ENCODE measurements around the gene EEF2K. TPM values are rescaled to one million over a fixed set of nuclear protein-coding genes. Genes with fewer than 3 reads are reported as not detected.

Gene EEF2K
- total and polyA plus RNA-seq, 5 donors = 15.0 to 38.3 (median 28.8) TPM

DNA sequence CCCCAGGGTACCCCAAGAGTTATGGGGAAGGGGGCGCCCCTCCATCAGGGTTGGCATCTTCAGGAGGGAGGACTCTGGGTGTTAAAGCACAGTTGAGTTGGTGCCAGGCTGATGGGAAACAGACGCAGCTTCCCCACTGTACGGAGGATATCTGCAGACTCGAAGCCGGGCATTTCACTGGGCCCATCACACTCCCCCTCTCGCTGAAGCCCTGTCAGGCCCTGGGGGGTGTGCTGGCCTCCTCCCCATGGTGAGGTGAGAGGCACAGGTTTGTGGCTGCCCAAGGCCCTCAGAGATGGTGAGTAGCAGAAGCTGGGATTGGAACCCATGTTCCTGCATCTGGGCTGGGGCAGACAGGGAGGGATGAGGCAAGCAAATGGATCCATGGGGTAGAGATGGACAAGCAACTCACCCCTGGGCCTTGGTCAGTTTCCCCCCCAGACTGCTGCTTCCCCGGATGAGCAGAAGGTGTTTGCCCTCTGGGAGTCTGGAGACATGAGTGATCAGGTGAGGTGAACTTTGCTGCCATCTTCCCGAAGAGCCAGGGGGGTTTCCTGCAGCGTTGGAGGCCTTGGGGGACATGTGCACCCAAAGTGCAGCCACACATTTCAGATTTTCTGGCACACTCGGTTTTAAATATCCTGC, 122.1 kb downstream of the EEF2K start:
- Histone ChIP-seq H3K4me1 (ENCODE audit: control insufficient read depth, insufficient read depth, low read length) (no peaks in the 10 kb centered on the region), H3K27ac (ENCODE audit: low read length) (no peak overlapping the region), H3K4me3 (ENCODE audit: low read length) (no peak overlapping the region), H3K9me3 (ENCODE audit: control insufficient read depth, low read length) (no peaks in the 10 kb centered on the region), H3K27me3 (ENCODE audit: control insufficient read depth, insufficient read depth) (no peaks in the 10 kb centered on the region)
- WGBS = 81% methylated on average over 10 of the region's 10 CpGs
- DNase-seq (no peak), ATAC-seq (no peak)
- intact Hi-C loops (cut with DNase I) = no loop called here

DNA sequence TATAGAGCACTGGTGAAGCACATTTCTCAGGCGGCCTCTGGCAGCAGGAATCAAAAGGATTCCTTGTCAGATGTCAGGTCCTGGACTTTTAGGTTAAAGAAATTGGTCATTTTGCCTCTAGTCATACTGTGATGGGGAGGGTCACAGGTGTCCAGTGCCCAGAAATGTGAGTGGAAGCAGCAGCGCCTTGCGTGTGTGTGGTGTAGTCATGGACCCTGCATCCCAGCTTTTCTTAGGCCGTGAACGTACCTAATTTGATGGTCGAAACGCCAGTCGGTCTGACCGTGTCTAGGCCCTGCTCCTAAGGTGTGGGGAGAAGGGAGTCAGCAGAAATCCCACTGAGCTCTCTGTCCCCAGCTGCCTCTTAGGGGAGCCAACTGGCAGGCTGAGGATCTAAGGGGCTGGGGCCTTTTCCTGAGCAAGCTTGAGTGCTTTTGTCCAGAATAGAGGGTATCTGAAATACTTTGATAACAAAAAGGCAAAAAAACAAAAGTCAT, 123.2 kb downstream of the EEF2K start:
- intact Hi-C loops (cut with DNase I) = no loop called here
- 94% methylated on average over 9 of the region's 9 CpGs for WGBS
- Histone ChIP-seq H3K27me3 (ENCODE audit: control insufficient read depth, insufficient read depth) (no peaks in the 10 kb centered on the region), H3K4me3 (ENCODE audit: low read length) (no peak overlapping the region), H3K9me3 (ENCODE audit: control insufficient read depth, low read length) (no peaks in the 10 kb centered on the region), H3K4me1 (ENCODE audit: control insufficient read depth, insufficient read depth, low read length) (no peaks in the 10 kb centered on the region), H3K27ac (ENCODE audit: low read length) (no peak overlapping the region)
- DNase-seq (no peak), ATAC-seq (no peak)

DNA sequence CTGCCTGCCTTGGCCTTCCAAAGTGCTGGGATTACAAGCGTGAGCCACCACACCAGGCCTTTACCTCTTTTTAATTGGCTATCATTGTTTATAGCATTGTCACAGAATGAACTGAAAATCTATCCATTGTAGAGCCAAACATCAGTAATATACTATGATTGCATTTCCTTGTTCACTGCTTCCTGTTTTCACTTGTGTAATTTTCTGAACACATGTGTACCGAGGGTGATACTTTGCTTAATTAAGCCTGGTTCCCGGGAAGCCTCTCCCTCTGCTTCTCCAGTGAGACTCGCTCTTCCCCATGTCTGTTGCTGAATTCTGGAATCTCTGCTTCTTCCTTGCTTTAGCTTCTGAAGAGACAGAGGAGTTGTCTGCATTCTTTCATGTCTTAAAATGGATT, 124.2 kb downstream of the EEF2K start:
- ATAC-seq = no peak
- Histone ChIP-seq H3K4me1 (ENCODE audit: control insufficient read depth, insufficient read depth, low read length) (no peaks in the 10 kb centered on the region), H3K9me3 (ENCODE audit: control insufficient read depth, low read length) (no peaks in the 10 kb centered on the region), H3K4me3 (ENCODE audit: low read length) (no peak overlapping the region), H3K27ac (ENCODE audit: low read length) (no peak overlapping the region), H3K27me3 (ENCODE audit: control insufficient read depth, insufficient read depth) (no peaks in the 10 kb centered on the region)
- WGBS = 67% methylated on average over 4 of the region's 4 CpGs
- DNase-seq = no peak
- intact Hi-C loops (cut with DNase I) = no loop called here

DNA sequence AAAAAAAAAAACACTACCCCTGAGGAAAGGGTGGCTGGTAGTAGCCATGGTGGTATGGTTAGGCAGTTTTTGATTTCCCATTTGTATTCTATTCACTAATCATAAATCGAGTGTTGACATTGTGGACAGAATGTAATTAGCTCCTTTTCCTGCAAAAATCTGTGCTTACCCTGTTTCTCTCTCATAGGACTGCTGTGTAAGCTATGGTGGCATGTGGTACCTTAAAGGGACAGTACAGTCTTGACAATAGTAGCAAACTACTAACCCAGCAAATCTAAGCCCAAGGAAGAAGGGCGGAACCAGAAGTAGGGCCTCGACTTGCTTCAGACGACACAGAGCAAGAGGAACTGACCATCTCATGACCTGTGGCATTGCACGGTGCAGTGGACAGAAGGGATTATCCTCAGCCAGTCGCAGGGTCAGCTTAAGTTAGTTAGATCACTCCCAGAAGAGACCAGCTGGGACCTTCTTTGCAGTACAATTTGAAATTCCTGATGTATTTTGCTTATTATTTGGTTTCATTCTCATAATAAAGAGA, 127.4 kb downstream of the EEF2K start:
- ATAC-seq = peak; percentile 54 to 68
- intact Hi-C loops (cut with DNase I) = no loop called here
- no peaks in the 10 kb centered on the region for H3K27me3 ChIP-seq (ENCODE audit: control insufficient read depth, insufficient read depth)
- H3K4me3 ChIP-seq (ENCODE audit: low read length) = no peak overlapping the region
- H3K4me1 ChIP-seq (ENCODE audit: control insufficient read depth, insufficient read depth, low read length) = no peaks in the 10 kb centered on the region
- H3K27ac ChIP-seq (ENCODE audit: low read length) = no peak overlapping the region
- no peaks in the 10 kb centered on the region for H3K9me3 ChIP-seq (ENCODE audit: control insufficient read depth, low read length)
- 70% methylated on average over 6 of the region's 6 CpGs for WGBS
- DNase-seq = no peak

DNA sequence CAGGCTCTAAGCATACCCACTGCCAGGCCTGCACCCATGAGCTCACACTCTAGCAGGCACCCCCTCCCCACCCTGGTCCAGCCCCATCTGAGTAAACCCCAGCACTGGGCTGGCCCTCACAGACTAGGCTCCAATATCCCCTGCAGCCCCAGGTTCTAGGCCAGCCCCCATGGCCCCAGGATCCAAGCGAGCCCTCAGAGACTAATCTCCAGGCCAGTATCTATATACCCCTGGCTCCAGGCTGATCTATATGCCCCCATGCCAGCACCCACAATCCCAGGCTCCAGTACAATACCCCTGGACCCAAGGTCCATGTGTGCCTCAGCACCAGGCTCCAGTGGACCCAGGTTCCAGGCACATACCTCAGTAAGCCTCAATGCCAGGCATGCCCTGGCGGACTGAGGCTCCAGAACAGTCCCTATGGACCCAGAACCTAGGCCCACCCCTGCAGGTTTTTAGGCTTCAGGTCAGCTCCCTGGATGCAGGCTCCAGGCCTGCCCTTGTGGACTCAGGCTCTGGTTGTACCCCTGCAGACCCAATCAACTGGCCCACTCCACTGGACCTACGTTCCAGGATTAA, 129.7 kb downstream of the EEF2K start:
- Histone ChIP-seq H3K27ac (ENCODE audit: low read length) (no peak overlapping the region), H3K4me1 (ENCODE audit: control insufficient read depth, insufficient read depth, low read length) (no peaks in the 10 kb centered on the region), H3K27me3 (ENCODE audit: control insufficient read depth, insufficient read depth) (no peaks in the 10 kb centered on the region), H3K9me3 (ENCODE audit: control insufficient read depth, low read length) (no peaks in the 10 kb centered on the region), H3K4me3 (ENCODE audit: low read length) (no peak overlapping the region)
- DNase-seq (peak in 1 of 3 donors; percentile 35), ATAC-seq (peak; percentile 38 to 50)
- intact Hi-C loops (cut with DNase I) = no loop called here
- 94% methylated on average over 3 of the region's 3 CpGs for WGBS

DNA sequence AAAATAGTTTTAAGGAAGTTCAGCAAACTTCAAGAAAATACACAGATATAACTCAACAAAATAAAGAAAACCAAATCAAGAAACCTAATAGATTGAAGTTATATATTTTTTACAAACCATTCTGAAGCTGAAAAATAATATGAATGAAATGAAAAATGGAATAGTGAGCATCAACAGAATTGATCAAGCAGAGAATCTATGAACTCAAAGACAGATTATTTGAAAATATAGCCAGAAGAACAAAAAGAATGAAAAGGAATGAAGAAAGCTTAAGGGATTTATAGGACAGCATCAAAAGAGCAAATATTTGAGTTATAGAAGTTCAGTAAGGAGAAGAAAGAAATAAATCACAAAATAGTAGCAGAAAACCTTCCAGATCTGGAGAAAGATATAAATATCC, 130.5 kb downstream of the EEF2K start:
- DNase-seq = no peak
- no peak overlapping the region for H3K4me3 ChIP-seq (ENCODE audit: low read length)
- H3K9me3 ChIP-seq (ENCODE audit: control insufficient read depth, low read length) = no peaks in the 10 kb centered on the region
- no peak overlapping the region for H3K27ac ChIP-seq (ENCODE audit: low read length)
- no peaks in the 10 kb centered on the region for H3K4me1 ChIP-seq (ENCODE audit: control insufficient read depth, insufficient read depth, low read length)
- no peak for ATAC-seq
- intact Hi-C loops (cut with DNase I) = no loop called here
- H3K27me3 ChIP-seq (ENCODE audit: control insufficient read depth, insufficient read depth) = no peaks in the 10 kb centered on the region

DNA sequence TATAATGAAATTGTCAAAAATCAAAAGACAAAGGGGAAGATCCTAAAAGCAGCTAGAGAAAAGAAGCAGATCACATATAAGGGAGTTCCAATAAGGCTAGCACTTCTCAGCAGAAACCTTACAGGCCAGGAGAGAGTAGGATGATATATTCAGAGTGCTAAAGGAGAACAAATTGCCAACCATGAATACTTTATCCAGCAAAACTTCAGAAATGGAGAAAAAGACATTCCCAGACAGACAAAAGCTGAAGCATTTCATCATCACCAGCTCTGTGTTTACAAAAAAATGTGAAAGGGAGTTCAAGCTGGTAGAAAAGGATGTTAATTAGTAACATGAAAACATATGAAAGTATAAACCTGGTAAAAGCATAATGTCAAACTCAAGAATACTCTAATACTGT, 131.0 kb downstream of the EEF2K start:
- ATAC-seq (no peak), DNase-seq (no peak)
- no peak overlapping the region for H3K27ac ChIP-seq (ENCODE audit: low read length)
- no peak overlapping the region for H3K4me3 ChIP-seq (ENCODE audit: low read length)
- intact Hi-C loops (cut with DNase I) = no loop called here
- no peaks in the 10 kb centered on the region for H3K27me3 ChIP-seq (ENCODE audit: control insufficient read depth, insufficient read depth)
- H3K4me1 ChIP-seq (ENCODE audit: control insufficient read depth, insufficient read depth, low read length) = no peaks in the 10 kb centered on the region
- H3K9me3 ChIP-seq (ENCODE audit: control insufficient read depth, low read length) = no peaks in the 10 kb centered on the region

DNA sequence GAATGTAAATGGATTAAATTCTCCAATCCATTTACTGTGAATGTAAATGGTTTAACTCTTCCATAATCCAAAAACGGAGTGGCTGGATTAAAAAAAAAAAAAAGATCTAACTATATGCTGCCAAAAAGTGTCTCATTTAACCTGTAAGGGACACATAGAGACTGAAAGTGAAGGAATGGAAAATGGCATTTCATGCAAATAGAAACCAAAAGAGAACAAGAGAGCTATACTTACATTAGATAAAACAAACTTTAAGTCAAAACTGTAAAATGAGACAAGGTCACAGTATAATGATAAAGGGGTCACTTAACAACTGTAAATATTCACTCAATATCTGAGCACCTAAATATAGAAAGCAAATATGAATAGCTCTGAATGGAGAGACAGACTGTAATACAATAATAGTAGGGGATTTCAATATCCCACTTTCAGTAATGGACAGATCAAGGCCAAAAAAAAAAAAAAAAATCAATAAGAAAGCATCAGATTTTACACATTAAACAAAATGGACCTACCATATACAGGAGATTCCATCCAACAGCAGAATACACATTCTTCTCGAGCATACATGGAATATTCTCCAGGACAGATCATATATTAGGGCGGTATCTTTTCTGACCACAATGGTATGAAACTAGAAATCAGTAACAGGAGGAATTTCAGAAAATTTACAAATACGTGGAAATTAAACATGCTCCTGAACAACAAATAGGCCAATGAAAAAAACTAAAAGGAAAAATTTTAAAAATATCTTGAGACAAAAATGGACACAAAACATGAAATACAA, 132.0 kb downstream of the EEF2K start:
- DNase-seq = no peak
- no peaks in the 10 kb centered on the region for H3K27me3 ChIP-seq (ENCODE audit: control insufficient read depth, insufficient read depth)
- no peak overlapping the region for H3K27ac ChIP-seq (ENCODE audit: low read length)
- H3K4me1 ChIP-seq (ENCODE audit: control insufficient read depth, insufficient read depth, low read length) = no peaks in the 10 kb centered on the region
- WGBS = 98% methylated on average over 4 of the region's 4 CpGs
- intact Hi-C loops (cut with DNase I) = no loop called here
- no peak overlapping the region for H3K4me3 ChIP-seq (ENCODE audit: low read length)
- ATAC-seq = no peak
- no peaks in the 10 kb centered on the region for H3K9me3 ChIP-seq (ENCODE audit: control insufficient read depth, low read length)

Other genes with a start within 250 kb of the EEF2K start
- gene PDZD9, start 205.2 kb upstream of the EEF2K start, total RNA-seq = not detected
- gene PDZD9, start 205.2 kb upstream of the EEF2K start, polyA plus RNA-seq = not detected
- 10 to 100 TPM; 10.6 to 14.8 (median 12.2) TPM for gene MOSMO, start 198.2 kb upstream of the EEF2K start, total RNA-seq
- gene MOSMO, start 198.2 kb upstream of the EEF2K start, polyA plus RNA-seq = 10.4 TPM
- under 1 TPM in 2 of 4 donors, not detected in 2; 0.06 to 0.11 TPM for gene VWA3A, start 113.7 kb upstream of the EEF2K start, total RNA-seq
- 0.09 TPM for gene VWA3A, start 113.7 kb upstream of the EEF2K start, polyA plus RNA-seq
- gene SDR42E2, start 43.8 kb upstream of the EEF2K start, total RNA-seq = under 1 TPM in 1 of 4 donors, not detected in 3; 0.09 TPM
- gene SDR42E2, start 43.8 kb upstream of the EEF2K start, polyA plus RNA-seq = not detected
- gene POLR3E, start 91.1 kb downstream of the EEF2K start, total RNA-seq = 10 to 100 TPM; 27.9 to 33.5 (median 33.0) TPM
- 15.4 TPM for gene POLR3E, start 91.1 kb downstream of the EEF2K start, polyA plus RNA-seq
- gene CDR2, start 168.3 kb downstream of the EEF2K start, total RNA-seq = 10 to 100 TPM in 1 of 4 donors, 1 to 10 TPM in 3; 9.4 to 19.2 (median 9.8) TPM
- 7.2 TPM for gene CDR2, start 168.3 kb downstream of the EEF2K start, polyA plus RNA-seq

All from right cardiac atrium (tissue), 5 donors.